IMR-90 (cell line): ENCODE data around the gene TMEM92. TPM values are rescaled to one million over a fixed set of nuclear protein-coding genes. Genes with fewer than 3 reads are reported as not detected.
A peak's percentile ranks its signal among the peaks of the same experiment; 100 is the strongest.

ENCODE experiments used
- ATAC-seq: fragments of 200-7000 bp; cut with Tn5 transposase; 2 replicates; pipeline ENCODE4 v1.9.1; 2020; ENCODE audit warnings: low read depth, mild to moderate bottlenecking, moderate library complexity
- BruUV-seq: library from RNA; stranded (reverse); fragments of 400-500 nt; replicated peaks from 2 replicates; lab custom pipeline; 2021; lab: Mats Ljungman, UMichigan
- CTCF ChIA-PET: fragments of 300-600 bp; formaldehyde crosslinking; extraction: SDS; loops from one replicate; lab custom pipeline; 2021; ENCODE audit warnings: antibody characterized with exemption; lab: Yijun Ruan, JAX
- POLR2A ChIA-PET: fragments of 300-600 bp; sonication (Branson Sonifier 250); formaldehyde crosslinking; loops from one replicate; lab custom pipeline; 2022; ENCODE audit warnings: antibody characterized with exemption; ENCODE audit not compliant: unreplicated experiment; lab: Charles Lee
- DNase-seq: peaks from one replicate; pipeline ENCODE4 v3.0.0; 2013
- H2AFZ ChIP-seq: replicated peaks from 2 replicates; pipeline ENCODE3; 2013; ENCODE audit warnings: low read length, mild to moderate bottlenecking; ENCODE audit not compliant: poor library complexity
- H2AK5ac ChIP-seq: 2 replicates; pipeline ENCODE4 v1.6.1; 2013; ENCODE audit warnings: low read depth, low read length, inconsistent platforms
- H2AK9ac ChIP-seq: replicated peaks from 2 replicates; pipeline ENCODE3; 2013; ENCODE audit warnings: mild to moderate bottlenecking, low read depth, low read length, moderate library complexity; ENCODE audit not compliant: poor library complexity
- H2BK120ac ChIP-seq: 2 replicates; pipeline ENCODE4 v1.6.1; 2013; ENCODE audit warnings: low read depth, low read length, inconsistent platforms
- H2BK15ac ChIP-seq: 3 replicates; pipeline ENCODE4 v1.6.1; 2013; ENCODE audit warnings: low read depth, low read length, inconsistent platforms
- H2BK20ac ChIP-seq: 2 replicates; pipeline ENCODE4 v1.6.1; 2013; ENCODE audit warnings: low read depth, mild to moderate bottlenecking, inconsistent platforms, low read length, moderate library complexity
- H2BK5ac ChIP-seq: 2 replicates; pipeline ENCODE4 v1.6.1; 2013; ENCODE audit warnings: mild to moderate bottlenecking, low read depth, low read length, inconsistent platforms; ENCODE audit not compliant: poor library complexity, severe bottlenecking
- H3K14ac ChIP-seq: replicated peaks from 2 replicates; pipeline ENCODE4 v1.6.1; 2013; ENCODE audit warnings: low read depth, low read length, inconsistent platforms
- H3K18ac ChIP-seq: 2 replicates; pipeline ENCODE4 v1.6.1; 2013; ENCODE audit warnings: low read depth, low read length, control low read depth
- H3K23ac ChIP-seq: 2 replicates; pipeline ENCODE4 v1.6.1; 2013; ENCODE audit warnings: low read depth, low read length, inconsistent platforms
- H3K27ac ChIP-seq: 2 replicates; pipeline ENCODE4 v1.5.1; 2013; ENCODE audit warnings: mild to moderate bottlenecking, control low read depth, low read length; ENCODE audit not compliant: insufficient read depth
- H3K27me3 ChIP-seq: 2 replicates; pipeline ENCODE4 v1.6.1; 2013; ENCODE audit warnings: low read length; ENCODE audit not compliant: control insufficient read depth, insufficient read depth
- H3K36me3 ChIP-seq: 2 replicates; pipeline ENCODE4 v1.6.1; 2013; ENCODE audit warnings: low read length, mixed read lengths; ENCODE audit not compliant: control insufficient read depth, insufficient read depth
- H3K4ac ChIP-seq: 2 replicates; pipeline ENCODE4 v1.6.1; 2013; ENCODE audit warnings: low read depth, low read length, inconsistent platforms
- H3K4me1 ChIP-seq: 2 replicates; pipeline ENCODE4 v1.6.1; 2013; ENCODE audit warnings: low read length, mixed read lengths; ENCODE audit not compliant: control insufficient read depth, insufficient read depth
- H3K4me2 ChIP-seq: 2 replicates; pipeline ENCODE4 v1.6.1; 2013; ENCODE audit warnings: low read depth, mild to moderate bottlenecking, control low read depth, low read length, moderate library complexity
- H3K4me3 ChIP-seq: 2 replicates; pipeline ENCODE4 v1.5.1; 2013; ENCODE audit warnings: low read depth, mild to moderate bottlenecking, control low read depth, low read length, moderate library complexity; ENCODE audit not compliant: insufficient read depth
- H3K56ac ChIP-seq: 2 replicates; pipeline ENCODE4 v1.6.1; 2013; ENCODE audit warnings: low read length, inconsistent platforms; ENCODE audit not compliant: insufficient read depth; ENCODE audit errors: extremely low read depth
- H3K79me1 ChIP-seq, 2 experiments: 2 replicates each; pipeline ENCODE4 v1.6.1; 2013; ENCODE audit warnings: low read length in 2 of 2, inconsistent platforms in 1 of 2, low read depth in 1 of 2
- H3K9ac ChIP-seq: 2 replicates; pipeline ENCODE4 v1.6.1; 2013; ENCODE audit warnings: low read depth, low read length, control low read depth
- H3K9me1 ChIP-seq: 2 replicates; pipeline ENCODE4 v1.6.1; 2013; ENCODE audit warnings: low read length, inconsistent platforms; ENCODE audit not compliant: insufficient read depth
- H3K9me3 ChIP-seq: 2 replicates; pipeline ENCODE4 v1.6.1; 2013; ENCODE audit warnings: low read length; ENCODE audit not compliant: control insufficient read depth, insufficient read depth
- H4K20me1 ChIP-seq: 2 replicates; pipeline ENCODE4 v1.6.1; 2013; ENCODE audit warnings: low read length, inconsistent platforms; ENCODE audit not compliant: insufficient read depth
- H4K5ac ChIP-seq: 2 replicates; pipeline ENCODE4 v1.6.1; 2013; ENCODE audit warnings: mild to moderate bottlenecking, low read depth, low read length, control low read depth
- H4K8ac ChIP-seq, 2 experiments: 2 replicates each; pipeline ENCODE4 v1.6.1; 2013; ENCODE audit warnings: low read depth in 2 of 2, low read length in 2 of 2, control low read depth in 1 of 2, inconsistent platforms in 1 of 2
- H4K91ac ChIP-seq: 2 replicates; pipeline ENCODE4 v1.6.1; 2013; ENCODE audit warnings: low read depth, low read length, inconsistent platforms; ENCODE audit not compliant: insufficient read depth
- BHLHE40 ChIP-seq: fragments of 150-350 bp; IDR thresholded peaks from 2 replicates; pipeline ENCODE4 v1.6.1; 2016; ENCODE audit warnings: mild to moderate bottlenecking, low read depth, low read length
- CEBPB ChIP-seq: IDR thresholded peaks from 2 replicates; pipeline ENCODE4 v1.6.1; 2012; ENCODE audit warnings: low read depth, low read length, improper control_type of control experiment
- CHD1 ChIP-seq: IDR thresholded peaks from 2 replicates; pipeline ENCODE4 v1.6.1; 2012; ENCODE audit warnings: low read depth, low read length, improper control_type of control experiment
- FOS ChIP-seq: fragments of 150-350 bp; IDR thresholded peaks from 2 replicates; pipeline ENCODE4 v1.6.1; 2016; ENCODE audit warnings: low read depth, low read length
- MAFK ChIP-seq: IDR thresholded peaks from 2 replicates; pipeline ENCODE4 v1.6.1; 2012; ENCODE audit warnings: low read depth, low read length, improper control_type of control experiment
- MAZ ChIP-seq: IDR thresholded peaks from 2 replicates; pipeline ENCODE4 v1.6.1; 2012; ENCODE audit warnings: low read depth, mild to moderate bottlenecking, low read length, improper control_type of control experiment, moderate library complexity, borderline replicate concordance
- MXI1 ChIP-seq: IDR thresholded peaks from 2 replicates; pipeline ENCODE4 v1.6.1; 2012; ENCODE audit warnings: low read depth, mild to moderate bottlenecking, low read length, moderate library complexity, borderline replicate concordance
- NFE2L2 ChIP-seq: fragments of 150-350 bp; IDR thresholded peaks from 2 replicates; pipeline ENCODE4 v1.6.1; 2016; ENCODE audit warnings: low read depth, mild to moderate bottlenecking, low read length
- POLR2A ChIP-seq: IDR thresholded peaks from 2 replicates; pipeline ENCODE4 v1.6.1; 2012; ENCODE audit warnings: mild to moderate bottlenecking, low read depth, low read length
- RAD21 ChIP-seq: IDR thresholded peaks from 2 replicates; pipeline ENCODE4 v1.6.1; 2012; ENCODE audit warnings: low read length, improper control_type of control experiment
- RCOR1 ChIP-seq: IDR thresholded peaks from 2 replicates; pipeline ENCODE4 v1.6.1; 2012; ENCODE audit warnings: mild to moderate bottlenecking, low read length, improper control_type of control experiment; ENCODE audit not compliant: insufficient replicate concordance
- RFX5 ChIP-seq: IDR thresholded peaks from 2 replicates; pipeline ENCODE4 v1.8.0; 2012; ENCODE audit warnings: low read depth, mild to moderate bottlenecking, low read length, moderate library complexity
- SMC3 ChIP-seq: fragments of 150-350 bp; IDR thresholded peaks from 2 replicates; pipeline ENCODE4 v1.6.1; 2016; ENCODE audit warnings: low read depth, mild to moderate bottlenecking, antibody characterized with exemption, low read length, moderate library complexity
- WGBS, 2 experiments: methylation state at CpG; one replicate each; pipeline versions ENCODE4 v1.1.5 to v1.1.7; 2013; ENCODE audit warnings: missing lambda C conversion rate in 2 of 2; ENCODE audit not compliant: insufficient read length in 1 of 2; ENCODE audit errors: extremely low coverage in 2 of 2; 5-methylcytosine and 5-hydroxymethylcytosine counted together
- dilution Hi-C: fragments of 300-500 bp; cut with HindIII; formaldehyde crosslinking; loops from one replicate; pipeline ENCODE4 v1.14.3; 2018; ENCODE audit warnings: low sequenced_read_pairs; ENCODE audit not compliant: unreplicated experiment
- in situ Hi-C: fragments of 300-500 bp; cut with MboI; formaldehyde crosslinking; loops from 3 replicates; pipeline ENCODE4 v1.14.3; 2019; ENCODE audit warnings: low sequenced_read_pairs, inconsistent platforms, mixed read lengths
- intact Hi-C: fragments of 100-400 bp; cut with micrococcal nuclease; formaldehyde crosslinking; loops from 2 replicates; pipeline ENCODE4 v1.10.0; 2022
- polyA plus RNA-seq, 3 experiments: library from polyadenylated mRNA; depleted of rRNA; stranded (reverse); fragments of >200 nt; gene quantifications; 2 replicates each; pipeline ENCODE4 v1.2.3, GENCODE V29; 2012; ENCODE audit warnings: low replicate concordance in 1 of 3
- total RNA-seq: library from RNA; depleted of rRNA; stranded (reverse); fragments of >200 nt; gene quantifications from 2 replicates; pipeline ENCODE4 v1.2.3, GENCODE V29; 2012
- TF ChIP-seq, protein P1 (sequence below): fragments of 150-350 bp; IDR thresholded peaks from 2 replicates; pipeline ENCODE4 v1.6.1; 2016; ENCODE audit warnings: low read depth, mild to moderate bottlenecking, low read length, moderate library complexity, borderline replicate concordance
- TF ChIP-seq, protein P2 (sequence below): fragments of 150-350 bp; IDR thresholded peaks from 2 replicates; pipeline ENCODE4 v1.6.1; 2017; ENCODE audit warnings: mild to moderate bottlenecking, antibody characterized with exemption, low read length, low read depth
- TF ChIP-seq, protein P3 (sequence below): conservative IDR thresholded peaks from 2 replicates; pipeline ENCODE4 v1.5.1; 2012; ENCODE audit warnings: mild to moderate bottlenecking, low read depth, low read length, improper control_type of control experiment

The TMEM92 gene
- total and polyA plus RNA-seq, 2 of the 4 experiments (the other 2 are of a cell fraction), result 0.18 to 1.7 TPM

DNA sequence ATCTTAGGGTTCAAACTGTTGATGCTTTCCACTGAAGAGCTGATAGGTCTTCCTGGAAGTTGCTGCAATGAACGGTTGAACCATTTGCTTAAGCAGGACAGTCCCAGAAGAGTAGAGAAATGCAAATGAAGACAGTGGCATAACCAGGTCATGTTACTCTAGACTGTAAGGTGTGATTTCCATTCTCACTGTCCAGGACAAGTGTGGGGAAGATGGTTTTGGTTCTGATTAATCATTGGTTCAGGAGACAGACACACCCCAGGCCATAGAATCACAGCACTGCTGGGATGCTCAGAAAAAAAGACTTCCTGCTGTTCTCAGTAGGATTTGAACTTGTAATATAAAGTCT, 36.8 kb downstream of the TMEM92 start:
- Histone ChIP-seq H4K91ac (no peak overlapping the region), H3K79me1 (no peaks in the 10 kb centered on the region), H3K14ac (0 out of 2 replicates have a peak overlapping the region, but pooled peaks have one; percentile 36), H2BK5ac (no peak overlapping the region), H4K20me1 (no peaks in the 10 kb centered on the region), H2BK15ac (no peak overlapping the region), H2AK9ac (no peak overlapping the region), H4K5ac (no peak overlapping the region), H3K23ac (0 out of 2 replicates have a peak overlapping the region, but pooled peaks have one; percentile 17), H3K4me2 (no peak overlapping the region), H3K9me1 (peaks cover 6% of the 10 kb centered on the region; the same call in 1 of the 2 replicates), H3K9me3 (no peaks in the 10 kb centered on the region), H3K56ac (no peak overlapping the region), H2AFZ (no peak overlapping the region), H3K27ac (no peak overlapping the region), H3K36me3 (no peaks in the 10 kb centered on the region), H4K8ac (no peak overlapping the region), H3K27me3 (peaks cover 18% of the 10 kb centered on the region), H2AK5ac (0 out of 2 replicates have a peak overlapping the region, but pooled peaks have one; percentile 47), H3K4me3 (no peak overlapping the region), H3K4ac (no peak overlapping the region), H2BK120ac (no peak overlapping the region), H3K4me1 (peaks cover 14% of the 10 kb centered on the region), H3K9ac (no peak overlapping the region), H3K18ac (no peak overlapping the region), H2BK20ac (0 out of 2 replicates have a peak overlapping the region, but pooled peaks have one; percentile 1)
- DNase-seq (no peak), ATAC-seq (no peak)
- dilution Hi-C loops, result no loop called here
- CTCF ChIA-PET, result no interaction called here
- in situ Hi-C loops, result loop anchor here (25.0 kb wide), 1 partner anchor 424 kb away; no protein-coding TSS in a partner anchor
- BruUV-seq, result no TSS peak
- TF ChIP-seq RFX5 (no peak), SMC3 (no peak), RCOR1 (no peak), RAD21 (no peak), MAFK (no peak), BHLHE40 (no peak), MAZ (no peak), POLR2A (no peak), NFE2L2 (no peak), CEBPB (no peak), CHD1 (no peak), FOS (no peak), MXI1 (no peak)
- TF ChIP-seq, protein P1, sequence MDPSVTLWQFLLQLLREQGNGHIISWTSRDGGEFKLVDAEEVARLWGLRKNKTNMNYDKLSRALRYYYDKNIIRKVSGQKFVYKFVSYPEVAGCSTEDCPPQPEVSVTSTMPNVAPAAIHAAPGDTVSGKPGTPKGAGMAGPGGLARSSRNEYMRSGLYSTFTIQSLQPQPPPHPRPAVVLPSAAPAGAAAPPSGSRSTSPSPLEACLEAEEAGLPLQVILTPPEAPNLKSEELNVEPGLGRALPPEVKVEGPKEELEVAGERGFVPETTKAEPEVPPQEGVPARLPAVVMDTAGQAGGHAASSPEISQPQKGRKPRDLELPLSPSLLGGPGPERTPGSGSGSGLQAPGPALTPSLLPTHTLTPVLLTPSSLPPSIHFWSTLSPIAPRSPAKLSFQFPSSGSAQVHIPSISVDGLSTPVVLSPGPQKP, result no peak
- TF ChIP-seq, protein P2, sequence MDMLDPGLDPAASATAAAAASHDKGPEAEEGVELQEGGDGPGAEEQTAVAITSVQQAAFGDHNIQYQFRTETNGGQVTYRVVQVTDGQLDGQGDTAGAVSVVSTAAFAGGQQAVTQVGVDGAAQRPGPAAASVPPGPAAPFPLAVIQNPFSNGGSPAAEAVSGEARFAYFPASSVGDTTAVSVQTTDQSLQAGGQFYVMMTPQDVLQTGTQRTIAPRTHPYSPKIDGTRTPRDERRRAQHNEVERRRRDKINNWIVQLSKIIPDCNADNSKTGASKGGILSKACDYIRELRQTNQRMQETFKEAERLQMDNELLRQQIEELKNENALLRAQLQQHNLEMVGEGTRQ, result no peak
- TF ChIP-seq, protein P3, sequence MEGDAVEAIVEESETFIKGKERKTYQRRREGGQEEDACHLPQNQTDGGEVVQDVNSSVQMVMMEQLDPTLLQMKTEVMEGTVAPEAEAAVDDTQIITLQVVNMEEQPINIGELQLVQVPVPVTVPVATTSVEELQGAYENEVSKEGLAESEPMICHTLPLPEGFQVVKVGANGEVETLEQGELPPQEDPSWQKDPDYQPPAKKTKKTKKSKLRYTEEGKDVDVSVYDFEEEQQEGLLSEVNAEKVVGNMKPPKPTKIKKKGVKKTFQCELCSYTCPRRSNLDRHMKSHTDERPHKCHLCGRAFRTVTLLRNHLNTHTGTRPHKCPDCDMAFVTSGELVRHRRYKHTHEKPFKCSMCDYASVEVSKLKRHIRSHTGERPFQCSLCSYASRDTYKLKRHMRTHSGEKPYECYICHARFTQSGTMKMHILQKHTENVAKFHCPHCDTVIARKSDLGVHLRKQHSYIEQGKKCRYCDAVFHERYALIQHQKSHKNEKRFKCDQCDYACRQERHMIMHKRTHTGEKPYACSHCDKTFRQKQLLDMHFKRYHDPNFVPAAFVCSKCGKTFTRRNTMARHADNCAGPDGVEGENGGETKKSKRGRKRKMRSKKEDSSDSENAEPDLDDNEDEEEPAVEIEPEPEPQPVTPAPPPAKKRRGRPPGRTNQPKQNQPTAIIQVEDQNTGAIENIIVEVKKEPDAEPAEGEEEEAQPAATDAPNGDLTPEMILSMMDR, result no peak
- POLR2A ChIA-PET, result no interaction called here
- WGBS, 2 experiments, result 20% methylated on average over 1 of the region's 1 CpG; no CpG with 5 or more reads in 1 of the 2 experiments
- intact Hi-C loops, result no loop called here
